Activated T-cell treated with anti-CD3 and anti-CD28 coated beads, Interleukin-2, amount 50 U/mL, for 72 hours (primary cell): ENCODE results near the gene KATNA1. TPM values are rescaled to one million over a fixed set of nuclear protein-coding genes. Genes with fewer than 3 reads are reported as not detected.
A peak's percentile ranks its signal among the peaks of the same experiment; 100 is the strongest.
"Not testable (repeated sequence)": the region's sequence is repeated elsewhere in the genome, so short reads cannot be mapped to it uniquely, and the experiment has no call there.

Experiments
- ATAC-seq, 2 donors: fragments of 150-1000 bp; cut with Tn5 transposase; replicated peaks in 1 of 2; 2 replicates each; pipeline ENCODE4 v1.10.0; 2021; ENCODE audit warnings: moderate library complexity in 2 of 2, mild to moderate bottlenecking in 1 of 2
- DNase-seq, 2 donors: peaks; one replicate each; pipeline ENCODE4 v3.0.0; 2021 to 2022; ENCODE audit warnings: mixed read lengths in 1 of 2
- H3K27ac Mint-ChIP-seq: one replicate; pipeline ENCODE4 v1.8.0; 2022; ENCODE audit warnings: mild to moderate bottlenecking, moderate library complexity, mixed read lengths
- H3K27me3 Mint-ChIP-seq: one replicate; pipeline ENCODE4 v1.8.0; 2022; ENCODE audit warnings: low read depth, mixed read lengths
- H3K36me3 Mint-ChIP-seq, 2 donors: one replicate each; pipeline ENCODE4 v1.8.0; 2022; ENCODE audit warnings: mixed read lengths in 2 of 2, mild to moderate bottlenecking in 1 of 2; ENCODE audit not compliant: insufficient read depth in 2 of 2
- H3K4me1 Mint-ChIP-seq: one replicate; pipeline ENCODE4 v1.8.0; 2022; ENCODE audit warnings: low read depth, mixed read lengths
- H3K4me3 Mint-ChIP-seq, 2 donors: one replicate each; pipeline ENCODE4 v1.8.0; 2022; ENCODE audit warnings: mild to moderate bottlenecking in 2 of 2, mixed read lengths in 2 of 2, moderate library complexity in 2 of 2
- H3K9me3 Mint-ChIP-seq, 2 donors: one replicate each; pipeline ENCODE4 v1.8.0; 2022; ENCODE audit warnings: mixed read lengths in 2 of 2
- total RNA-seq, 2 donors: library from RNA; stranded (reverse); gene quantifications; one replicate each; pipeline ENCODE4 v1.2.3, GENCODE V29; 2022

The KATNA1 gene
- 10 to 100 TPM; 27.2 to 37.2 TPM for total RNA-seq

DNA sequence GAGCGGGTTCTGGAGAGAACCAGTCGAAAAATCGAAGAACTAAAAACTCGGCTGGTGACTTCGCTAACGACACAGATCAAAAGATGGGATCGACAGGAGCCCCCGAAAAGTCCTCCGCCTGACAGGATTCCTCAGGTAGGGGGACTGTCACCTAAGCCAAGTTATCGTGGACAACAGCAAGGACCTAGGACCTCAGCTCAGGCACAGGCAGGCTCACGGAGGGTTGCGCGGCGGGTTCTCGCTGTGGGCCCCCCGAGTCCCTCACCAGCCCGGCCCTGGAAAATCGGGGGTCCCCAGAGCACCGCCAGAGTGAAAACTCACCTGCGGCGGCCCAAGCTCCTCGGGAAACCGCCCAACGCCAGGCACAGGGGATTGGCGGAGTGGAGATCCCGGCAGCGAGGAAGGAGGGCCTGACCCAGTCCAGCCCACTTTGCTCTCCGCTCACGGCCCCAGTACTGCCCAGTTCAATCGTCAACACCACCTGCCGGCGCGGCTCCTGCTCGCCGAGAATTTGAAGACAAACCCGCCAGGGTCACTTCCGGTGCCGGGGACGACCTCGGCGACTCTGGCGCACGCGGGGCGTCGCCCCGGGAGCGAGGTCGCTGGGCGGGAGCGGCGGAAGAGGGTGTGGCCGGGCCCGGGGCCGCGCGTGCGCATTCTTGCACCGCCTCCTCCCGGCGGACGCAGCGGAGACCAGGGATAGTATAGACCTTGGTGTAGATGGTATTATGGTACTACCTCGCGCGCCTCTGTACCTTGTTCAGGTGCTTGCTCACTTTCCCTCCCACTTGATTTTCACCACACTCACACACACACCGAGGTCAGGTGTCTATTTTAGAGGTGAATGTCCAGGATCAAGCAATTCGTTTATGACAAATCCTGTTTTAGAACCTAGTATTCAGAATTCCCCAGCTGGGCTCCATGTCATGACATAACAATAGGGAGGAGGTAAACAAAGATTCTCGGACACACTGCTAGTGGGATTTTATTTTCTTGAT is at the start of gene KATNA1:
Gene KATNA1 (minus strand): TSS at position 567 of the 998 bp plus-strand sequence. CDS start 10,167 bp downstream, outside the sequence.
- peaks cover 31% of the 10 kb centered on the region for H3K4me1 Mint-ChIP-seq
- H3K36me3 Mint-ChIP-seq, result no peaks in the 10 kb centered on the region
- H3K9me3 Mint-ChIP-seq, result no peaks in the 10 kb centered on the region
- peak; percentile 94 to 96 for DNase-seq
- no peaks in the 10 kb centered on the region for H3K27me3 Mint-ChIP-seq
- H3K27ac Mint-ChIP-seq, result peak within 1 kb of the TSS; percentile 96
- ATAC-seq, result peak; percentile 95
- peak within 1 kb of the TSS; percentile 91 to 92 for H3K4me3 Mint-ChIP-seq

DNA sequence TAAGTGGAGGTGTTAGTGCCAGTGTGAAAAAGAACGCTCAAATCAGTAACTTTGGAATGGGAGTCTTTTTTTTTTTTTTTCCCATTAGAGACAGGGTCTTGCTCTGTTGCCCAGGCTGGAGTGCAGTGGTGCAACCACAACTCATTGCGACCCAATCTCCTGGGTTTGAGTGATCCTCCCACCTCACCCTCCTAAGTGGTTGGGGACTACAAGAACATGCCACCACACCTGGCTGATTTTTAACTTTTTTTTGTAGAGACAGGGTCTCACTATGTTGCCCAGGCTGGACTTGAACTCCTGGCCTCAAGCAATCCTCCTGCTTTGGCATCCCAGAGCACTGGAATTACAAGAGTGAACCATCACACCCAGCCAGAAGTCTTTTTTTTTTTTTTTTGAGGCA is 49.7 kb upstream of the KATNA1 start:
- no peak overlapping the region for H3K27ac Mint-ChIP-seq
- no peak for DNase-seq
- no peaks in the 10 kb centered on the region for H3K27me3 Mint-ChIP-seq
- H3K9me3 Mint-ChIP-seq, result no peaks in the 10 kb centered on the region
- ATAC-seq, result no peak
- no peak overlapping the region for H3K4me3 Mint-ChIP-seq
- H3K4me1 Mint-ChIP-seq, result no peaks in the 10 kb centered on the region
- peaks cover 2 to 3% of the 10 kb centered on the region in 2 donors for H3K36me3 Mint-ChIP-seq

- Mint-ChIP-seq H3K9me3 (no peaks in the 10 kb centered on the region), H3K4me3 (no peak overlapping the region), H3K4me1 (no peaks in the 10 kb centered on the region), H3K36me3 (peaks cover 3 to 5% of the 10 kb centered on the region in 2 donors), H3K27ac (peak overlapping the region; percentile 44), H3K27me3 (no peaks in the 10 kb centered on the region)
- ATAC-seq, result no peak
- no peak for DNase-seq
Measured at GRCh38 chr6:149696901-149697300, 48.4 kb upstream of the KATNA1 start.

DNA sequence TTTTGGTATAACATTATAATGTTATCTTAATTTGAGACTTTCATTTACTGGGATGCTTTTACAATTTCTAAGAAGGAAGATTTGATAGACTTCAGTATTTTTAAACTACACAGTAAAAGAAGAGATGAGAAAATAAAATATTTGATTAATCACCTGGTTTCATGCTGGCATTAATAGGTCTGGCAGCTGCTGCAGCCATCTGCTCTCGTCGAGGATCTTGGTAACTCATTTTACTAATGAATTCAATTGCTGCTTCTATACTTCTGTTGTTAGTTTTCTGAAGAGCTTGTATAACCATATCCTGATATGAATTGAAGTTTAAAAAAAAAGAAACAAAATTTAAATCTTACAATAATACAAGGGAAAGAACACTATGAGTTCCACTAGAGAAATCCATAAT is 46.4 kb upstream of the KATNA1 start:
- DNase-seq (no peak), ATAC-seq (no peak)
- Mint-ChIP-seq H3K9me3 (no peaks in the 10 kb centered on the region), H3K36me3 (peaks cover 2 to 11% of the 10 kb centered on the region in 2 donors), H3K4me1 (no peaks in the 10 kb centered on the region), H3K27me3 (no peaks in the 10 kb centered on the region), H3K4me3 (no peak overlapping the region), H3K27ac (no peak overlapping the region)

DNA sequence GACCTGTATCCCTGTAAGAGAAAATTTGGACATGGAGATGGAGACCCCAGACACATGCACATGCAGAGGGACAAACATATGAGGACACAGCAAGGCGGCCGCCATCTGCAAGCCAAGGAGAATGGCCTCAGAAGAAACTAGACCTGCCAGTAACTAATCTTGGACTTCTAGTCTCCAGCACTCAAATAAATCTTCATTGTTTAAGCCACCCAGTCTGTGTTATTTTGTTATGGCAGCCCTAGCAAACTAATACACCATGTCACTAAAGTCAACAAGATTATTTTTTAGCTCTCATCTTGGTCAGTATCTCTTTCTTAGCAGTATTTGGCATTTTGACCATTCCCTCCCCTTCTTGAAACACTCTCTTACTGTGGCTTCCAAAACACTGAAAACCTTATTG is 42.7 kb upstream of the KATNA1 start:
- ATAC-seq (no peak), DNase-seq (no peak)
- Mint-ChIP-seq H3K4me1 (peaks cover 20% of the 10 kb centered on the region), H3K9me3 (no peaks in the 10 kb centered on the region), H3K27ac (no peak overlapping the region), H3K36me3 (peaks cover 6 to 18% of the 10 kb centered on the region in 2 donors), H3K27me3 (no peaks in the 10 kb centered on the region), H3K4me3 (no peak overlapping the region)

- H3K4me3 Mint-ChIP-seq, result peak overlapping the region; percentile 22 to 36
- peaks cover 28% of the 10 kb centered on the region for H3K4me1 Mint-ChIP-seq
- H3K9me3 Mint-ChIP-seq, result no peaks in the 10 kb centered on the region
- H3K36me3 Mint-ChIP-seq, result peaks cover 4 to 20% of the 10 kb centered on the region in 2 donors
- H3K27me3 Mint-ChIP-seq, result no peaks in the 10 kb centered on the region
- peak in 1 of 2 donors; percentile 1 for ATAC-seq
- no peak overlapping the region for H3K27ac Mint-ChIP-seq
- DNase-seq, result no peak
Measured at GRCh38 chr6:149686230-149686629, 37.7 kb upstream of the KATNA1 start.

GRCh38 chr6:149683256-149683859 is 34.8 kb upstream of the KATNA1 start:
- DNase-seq (no peak), ATAC-seq (no peak)
- H3K27me3 Mint-ChIP-seq, result no peaks in the 10 kb centered on the region
- no peaks in the 10 kb centered on the region for H3K9me3 Mint-ChIP-seq
- H3K4me1 Mint-ChIP-seq, result peaks cover 33% of the 10 kb centered on the region
- no peak overlapping the region for H3K27ac Mint-ChIP-seq
- peaks cover 3 to 18% of the 10 kb centered on the region in 2 donors for H3K36me3 Mint-ChIP-seq
- H3K4me3 Mint-ChIP-seq, result no peak overlapping the region

GRCh38 chr6:149681845-149682244 is 33.3 kb upstream of the KATNA1 start:
- H3K4me3 Mint-ChIP-seq, H3K27ac Mint-ChIP-seq, DNase-seq, ATAC-seq, H3K9me3 Mint-ChIP-seq, H3K27me3 Mint-ChIP-seq: not testable (repeated sequence)
- peaks cover 19% of the 10 kb centered on the region for H3K4me1 Mint-ChIP-seq
- peaks cover 3 to 22% of the 10 kb centered on the region in 2 donors for H3K36me3 Mint-ChIP-seq

GRCh38 chr6:149681209-149681608 is 32.7 kb upstream of the KATNA1 start:
- H3K9me3 Mint-ChIP-seq, result no peaks in the 10 kb centered on the region
- peaks cover 0 to 21% of the 10 kb centered on the region in 2 donors for H3K36me3 Mint-ChIP-seq
- ATAC-seq, result no peak
- H3K27ac Mint-ChIP-seq, result no peak overlapping the region
- H3K4me3 Mint-ChIP-seq, result no peak overlapping the region
- no peak for DNase-seq
- peaks cover 13% of the 10 kb centered on the region for H3K4me1 Mint-ChIP-seq
- no peaks in the 10 kb centered on the region for H3K27me3 Mint-ChIP-seq

- no peaks in the 10 kb centered on the region for H3K9me3 Mint-ChIP-seq
- H3K27ac Mint-ChIP-seq, result peak overlapping the region; percentile 72
- no peaks in the 10 kb centered on the region for H3K27me3 Mint-ChIP-seq
- H3K4me1 Mint-ChIP-seq, result peaks cover 7% of the 10 kb centered on the region
- peaks cover 1 to 21% of the 10 kb centered on the region in 2 donors for H3K36me3 Mint-ChIP-seq
- no peak for DNase-seq
- no peak overlapping the region for H3K4me3 Mint-ChIP-seq
- no peak for ATAC-seq
Measured at GRCh38 chr6:149680503-149680902, 32.0 kb upstream of the KATNA1 start.

GRCh38 chr6:149672265-149672664 is 23.8 kb upstream of the KATNA1 start:
- H3K27me3 Mint-ChIP-seq, H3K4me1 Mint-ChIP-seq, ATAC-seq, DNase-seq, H3K4me3 Mint-ChIP-seq, H3K9me3 Mint-ChIP-seq: not testable (repeated sequence)
- Mint-ChIP-seq H3K27ac (peak overlapping the region; percentile 39), H3K36me3 (peaks cover 7 to 25% of the 10 kb centered on the region in 2 donors)

GRCh38 chr6:149660028-149660427 is 11.5 kb upstream of the KATNA1 start:
- Mint-ChIP-seq H3K4me3 (no peak overlapping the region), H3K4me1 (no peaks in the 10 kb centered on the region), H3K27me3 (no peaks in the 10 kb centered on the region), H3K9me3 (no peaks in the 10 kb centered on the region), H3K27ac (peak overlapping the region; percentile 42), H3K36me3 (peaks cover 4 to 14% of the 10 kb centered on the region in 2 donors)
- no peak for DNase-seq
- no peak for ATAC-seq

DNA sequence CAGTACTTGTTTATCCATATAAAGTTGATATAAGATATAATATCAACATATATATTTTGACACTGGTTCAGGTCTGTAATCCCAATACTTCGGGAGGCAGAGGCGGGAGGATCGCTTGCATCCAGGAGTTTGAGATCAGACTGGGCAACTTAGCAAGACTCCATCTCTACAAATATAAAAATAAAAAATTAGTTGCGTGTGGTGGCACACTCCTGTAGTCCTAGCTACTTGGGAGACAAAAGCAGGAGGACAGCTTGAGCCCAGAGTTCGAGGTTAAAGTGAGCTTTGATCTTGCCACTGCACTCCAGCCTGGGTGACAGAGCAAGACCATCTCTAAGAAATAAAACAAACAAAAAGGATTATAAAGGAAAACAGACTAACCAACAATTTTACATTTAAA is 8.9 kb upstream of the KATNA1 start:
- H3K9me3 Mint-ChIP-seq, result no peaks in the 10 kb centered on the region
- no peak for DNase-seq
- no peak for ATAC-seq
- no peak overlapping the region for H3K27ac Mint-ChIP-seq
- H3K27me3 Mint-ChIP-seq, result no peaks in the 10 kb centered on the region
- H3K4me1 Mint-ChIP-seq, result no peaks in the 10 kb centered on the region
- H3K4me3 Mint-ChIP-seq, result no peak overlapping the region
- peaks cover 1 to 8% of the 10 kb centered on the region in 2 donors for H3K36me3 Mint-ChIP-seq
